Psoas muscle (tissue), 8 donors: ENCODE results near the gene FSIP2. TPM values are rescaled to one million over a fixed set of nuclear protein-coding genes. Genes with fewer than 3 reads are reported as not detected.

Experiments used
- ATAC-seq, 4 donors: fragments of 200-7000 bp; cut with Tn5 transposase; one replicate each; pipeline ENCODE4 v1.9.1; 2020; ENCODE audit warnings: moderate library complexity in 3 of 4, mild to moderate bottlenecking in 2 of 4
- DNase-seq, 2 donors: peaks; one replicate each; pipeline ENCODE4 v3.0.0-alpha.2; 2020
- H3K27ac ChIP-seq: fragments of 200-600 bp; one replicate; pipeline ENCODE4 v1.8.0; 2022
- H3K27me3 ChIP-seq, 3 donors: fragments of 200-600 bp in 1 of 3; one replicate each; pipeline versions ENCODE4 v1.6.1 to v1.8.0; 2013 to 2022; ENCODE audit warnings: low read length in 2 of 3, mild to moderate bottlenecking in 2 of 3, moderate library complexity in 1 of 3; ENCODE audit not compliant: insufficient read depth in 3 of 3
- H3K36me3 ChIP-seq, 2 donors: fragments of 200-600 bp in 1 of 2; one replicate each; pipeline versions ENCODE4 v1.6.1 to v1.8.0; 2013 to 2022; ENCODE audit warnings: low read depth in 1 of 2, mild to moderate bottlenecking in 1 of 2, moderate library complexity in 1 of 2; ENCODE audit not compliant: insufficient read depth in 1 of 2
- H3K4me1 ChIP-seq: fragments of 200-600 bp; one replicate; pipeline ENCODE4 v1.8.0; 2022
- H3K4me3 ChIP-seq: fragments of 200-600 bp; one replicate; pipeline ENCODE4 v1.8.0; 2022; ENCODE audit warnings: mild to moderate bottlenecking
- H3K9me3 ChIP-seq: fragments of 200-600 bp; one replicate; pipeline ENCODE4 v1.8.0; 2022
- WGBS, 3 donors: extraction: QIAGEN DNeasy Blood & Tissue Kit; methylation state at CpG; one replicate each; pipeline versions ENCODE4 v1.1.6 to v1.1.7; 2013; 5-methylcytosine and 5-hydroxymethylcytosine counted together
- intact Hi-C, 2 donors: fragments of 100-400 bp; cut with DNase I; formaldehyde crosslinking; loops; one replicate each; pipeline versions ENCODE4 v1.11.0 to v1.14.2; 2022
- polyA plus RNA-seq, 3 donors: library from polyadenylated mRNA; stranded (reverse); fragments of 200-250 nt; gene quantifications; one replicate each; pipeline ENCODE4 v1.2.3, GENCODE V29; 2013
- total RNA-seq, 4 donors: library from RNA; stranded (reverse); fragmentation: NEBNext Ultra II Directional in 2 of 4; extraction: Animal tissue kit (Norgen Biotek cat#: 25700) in 2 of 4; gene quantifications; one replicate each; pipeline versions ENCODE4 v1.2.1 to v1.2.4, GENCODE V29; 2021 to 2023
- TF ChIP-seq, protein P1 (sequence below): fragments of 200-600 bp; IDR thresholded peaks from one replicate; pipeline ENCODE4 v1.8.0; 2022; ENCODE audit warnings: antibody characterized with exemption
- donor health status: healthy with polysubstance abuse.
- donor health status: DM: no; HTN: no; CAD: no; lungs with moderate emphysema.
- donor health status: Bipolar disorder and iron deficiency.
- donor health status: healthy.
- donor health status: DM: yes; HTN: yes; CAD: no.
- donor health status: DM: no; HTN: no; CAD: no.
- donor health status: DM: no; HTN: no; CAD: no.
- donor health status: DM: yes; HTN: yes; CAD: no.

The FSIP2 gene
- total and polyA plus RNA-seq, 7 donors: 0.01 to 0.34 (median 0.06) TPM; not detected in 1

DNA sequence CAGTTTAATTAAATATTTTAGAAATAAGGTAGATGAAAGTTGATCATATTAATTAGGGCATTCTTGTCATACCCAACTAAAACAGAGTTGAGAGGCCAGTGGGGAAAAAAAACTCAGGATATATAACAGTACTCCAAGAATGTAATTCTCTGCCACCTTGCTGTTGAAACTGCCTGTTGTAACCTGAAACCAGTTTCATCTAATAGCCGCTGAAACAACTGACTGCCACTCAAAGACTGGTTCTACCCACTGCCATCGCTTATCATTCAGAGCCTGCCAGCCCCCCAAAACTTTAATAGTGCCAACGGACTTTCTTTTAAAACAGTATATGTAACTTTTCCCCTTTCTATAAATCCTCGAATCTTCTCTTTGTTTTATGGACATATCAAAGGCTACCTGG lies 37.7 kb upstream of the FSIP2 start:
- no peaks in the 10 kb centered on the region for H3K27me3 ChIP-seq
- intact Hi-C loops: no loop called here
- H3K36me3 ChIP-seq: no peaks in the 10 kb centered on the region
- WGBS, 3 donors: 42 to 56% (median 43%) methylated on average over 4 of the region's 4 CpGs
- ATAC-seq (no peak), DNase-seq (no peak)
- H3K4me3 ChIP-seq: no peak overlapping the region
- TF ChIP-seq, protein P1, sequence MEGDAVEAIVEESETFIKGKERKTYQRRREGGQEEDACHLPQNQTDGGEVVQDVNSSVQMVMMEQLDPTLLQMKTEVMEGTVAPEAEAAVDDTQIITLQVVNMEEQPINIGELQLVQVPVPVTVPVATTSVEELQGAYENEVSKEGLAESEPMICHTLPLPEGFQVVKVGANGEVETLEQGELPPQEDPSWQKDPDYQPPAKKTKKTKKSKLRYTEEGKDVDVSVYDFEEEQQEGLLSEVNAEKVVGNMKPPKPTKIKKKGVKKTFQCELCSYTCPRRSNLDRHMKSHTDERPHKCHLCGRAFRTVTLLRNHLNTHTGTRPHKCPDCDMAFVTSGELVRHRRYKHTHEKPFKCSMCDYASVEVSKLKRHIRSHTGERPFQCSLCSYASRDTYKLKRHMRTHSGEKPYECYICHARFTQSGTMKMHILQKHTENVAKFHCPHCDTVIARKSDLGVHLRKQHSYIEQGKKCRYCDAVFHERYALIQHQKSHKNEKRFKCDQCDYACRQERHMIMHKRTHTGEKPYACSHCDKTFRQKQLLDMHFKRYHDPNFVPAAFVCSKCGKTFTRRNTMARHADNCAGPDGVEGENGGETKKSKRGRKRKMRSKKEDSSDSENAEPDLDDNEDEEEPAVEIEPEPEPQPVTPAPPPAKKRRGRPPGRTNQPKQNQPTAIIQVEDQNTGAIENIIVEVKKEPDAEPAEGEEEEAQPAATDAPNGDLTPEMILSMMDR: no peak
- H3K9me3 ChIP-seq: no peaks in the 10 kb centered on the region
- no peaks in the 10 kb centered on the region for H3K4me1 ChIP-seq
- H3K27ac ChIP-seq: no peak overlapping the region

GRCh38 chr2:185734658-185735057 lies 3.9 kb upstream of the FSIP2 start:
- Histone ChIP-seq H3K36me3 (no peaks in the 10 kb centered on the region), H3K27ac (no peak overlapping the region), H3K27me3 (peaks cover 0 to 9% (median 5%) of the 10 kb centered on the region in 3 donors), H3K4me1 (no peaks in the 10 kb centered on the region), H3K9me3 (no peaks in the 10 kb centered on the region), H3K4me3 (no peak overlapping the region)
- TF ChIP-seq, protein P1: no peak
- 52 to 65% (median 57%) methylated on average over 1 of the region's 1 CpG for WGBS, 3 donors
- intact Hi-C loops: no loop called here
- DNase-seq (no peak), ATAC-seq (no peak)

DNA sequence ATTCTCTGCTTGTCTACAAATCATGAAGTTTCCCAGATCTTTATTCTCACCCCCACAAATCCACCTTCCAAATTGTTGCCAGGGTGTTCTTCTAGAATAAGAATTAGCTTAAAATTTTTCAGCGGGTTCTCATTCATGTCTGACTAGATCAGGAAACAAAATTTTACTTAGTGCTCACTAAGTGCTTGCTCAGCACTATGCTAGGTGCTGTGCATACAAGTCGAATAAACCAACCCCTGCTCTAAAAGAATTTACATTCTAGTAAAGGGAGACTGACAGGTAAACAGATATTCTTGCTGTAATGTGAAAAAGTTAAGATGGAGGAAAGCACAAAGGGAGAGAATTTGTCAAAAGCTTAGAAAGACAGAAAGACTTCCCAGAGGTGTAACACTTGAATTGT lies 2.4 kb upstream of the FSIP2 start:
- no peak for ATAC-seq

DNA sequence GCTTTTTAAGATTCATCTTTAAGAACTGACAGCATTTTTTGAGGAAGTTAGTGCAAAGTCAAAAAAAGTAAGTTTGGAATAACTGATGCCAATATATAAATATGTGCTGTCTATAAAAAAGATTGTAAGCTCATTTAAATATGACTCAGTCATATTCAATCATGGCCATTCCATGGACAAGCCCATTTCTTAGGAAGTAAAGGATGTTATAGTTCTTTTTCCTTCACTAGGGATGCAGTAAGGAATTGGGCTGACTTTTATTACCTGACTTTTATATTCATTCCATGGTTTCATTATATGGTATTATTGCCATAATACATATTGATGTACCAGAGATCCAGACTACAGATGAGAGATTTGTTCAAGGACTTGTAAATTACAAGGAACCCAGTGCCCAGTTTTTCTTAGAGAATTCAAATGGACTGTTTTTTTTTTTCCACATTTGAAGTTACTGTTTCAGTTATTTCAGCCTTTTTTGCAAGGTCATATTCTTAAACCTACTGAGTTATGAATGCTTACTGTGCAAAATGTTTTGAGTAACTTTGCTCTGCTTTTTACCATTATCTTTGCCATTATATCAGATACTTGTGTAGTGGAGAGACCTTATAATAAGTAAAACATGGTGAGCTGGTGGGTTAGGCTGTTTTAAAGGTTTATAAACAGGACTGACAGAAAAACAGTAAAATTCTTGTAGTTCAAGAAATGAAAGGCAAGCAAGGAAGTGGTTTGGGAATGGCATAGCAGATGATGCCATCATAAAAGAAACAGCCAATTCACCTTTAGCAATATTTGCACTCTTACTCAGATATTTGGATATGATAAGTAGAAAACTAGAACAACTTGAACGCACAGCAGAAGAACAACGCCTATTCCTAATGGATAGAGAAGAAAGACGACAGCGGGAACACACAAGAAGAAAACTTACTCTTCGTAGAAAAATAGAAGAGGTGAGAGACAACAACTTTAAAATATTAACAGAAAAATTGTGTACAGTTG lies 7.6 kb downstream of the FSIP2 start:
- 94 to 95% (median 94%) methylated on average over 5 of the region's 5 CpGs for WGBS, 3 donors
- Histone ChIP-seq H3K27ac (no peak overlapping the region), H3K4me3 (no peak overlapping the region), H3K9me3 (no peaks in the 10 kb centered on the region), H3K36me3 (no peaks in the 10 kb centered on the region), H3K27me3 (no peaks in the 10 kb centered on the region), H3K4me1 (no peaks in the 10 kb centered on the region)
- intact Hi-C loops: no loop called here
- TF ChIP-seq, protein P1: no peak
- no peak for DNase-seq
- ATAC-seq: no peak

More for the DNA sequence above, 2.4 kb upstream of the FSIP2 start:
- intact Hi-C loops: no loop called here
- no peak for DNase-seq
- Histone ChIP-seq H3K9me3 (no peaks in the 10 kb centered on the region), H3K27ac (no peak overlapping the region), H3K27me3 (peaks cover 0 to 9% (median 5%) of the 10 kb centered on the region in 3 donors), H3K4me3 (no peak overlapping the region), H3K4me1 (no peaks in the 10 kb centered on the region), H3K36me3 (no peaks in the 10 kb centered on the region)
- TF ChIP-seq, protein P1: no peak
- 79 to 93% (median 86%) methylated on average over 2 of the region's 2 CpGs for WGBS, 3 donors
